AG04449 (cell line): ENCODE measurements around the gene GTF2I.

ENCODE experiments used
- CTCF ChIA-PET: fragments of 350-600 bp; formaldehyde crosslinking; extraction: SDS; loops from one replicate; lab custom pipeline; 2021; ENCODE audit warnings: antibody characterized with exemption; lab: Yijun Ruan, JAX
- POLR2A ChIA-PET: fragments of 400-600, 350-600 bp; formaldehyde crosslinking; extraction: SDS; loops from one replicate; lab custom pipeline; 2020; ENCODE audit warnings: antibody characterized with exemption, inconsistent platforms; lab: Yijun Ruan, JAX
- DNase-seq: peaks from one replicate; pipeline ENCODE4 v3.0.0-alpha.2; 2010; ENCODE audit warnings: low read depth, low spot score
- H3K4me3 ChIP-seq: 2 replicates; pipeline ENCODE4 v1.5.1; 2011; ENCODE audit warnings: low read depth, mild to moderate bottlenecking, control low read depth, low read length
- CTCF ChIP-seq: IDR thresholded peaks from one replicate; pipeline ENCODE4 v1.5.1; 2011; ENCODE audit warnings: mild to moderate bottlenecking, moderate library complexity, low read length, control low read depth, inconsistent platforms; ENCODE audit not compliant: insufficient read depth; ENCODE audit errors: missing control alignments

Gene GTF2I

GRCh38 chr7:74709880-74710671 lies 52.6 kb downstream of the GTF2I start:
- no peak overlapping the region for H3K4me3 ChIP-seq
- no peak for TF ChIP-seq CTCF
- ChIA-PET POLR2A (no interaction called here), CTCF (interaction anchor here (2.1 kb wide), 1 partner anchor 9 kb away, joined by 9 read pairs; no protein-coding TSS in a partner anchor)
- DNase-seq, result no peak

DNA sequence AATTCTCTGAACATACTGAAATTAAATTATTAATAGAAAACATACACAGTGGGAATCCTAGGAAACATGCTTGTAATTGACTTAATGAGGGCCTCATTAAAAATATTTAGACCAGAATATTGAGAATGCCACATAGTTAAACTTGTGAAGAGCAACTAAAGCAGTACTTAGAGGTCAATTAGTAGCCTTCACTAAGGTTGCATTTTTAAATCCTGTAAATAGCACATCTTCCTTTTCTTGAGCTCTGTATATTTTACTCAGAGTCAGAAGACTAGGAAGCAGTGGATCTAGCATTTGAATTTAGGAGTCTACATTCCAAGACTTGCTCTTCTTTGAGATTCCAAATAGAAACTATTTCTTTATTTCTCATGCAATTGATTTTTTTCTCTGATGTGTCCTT lies 56.0 kb downstream of the GTF2I start:
- POLR2A ChIA-PET, result no interaction called here
- no peak for TF ChIP-seq CTCF
- CTCF ChIA-PET, result interaction anchor here (1.0 kb wide), 1 partner anchor 296 kb away, joined by 3 read pairs; no protein-coding TSS in a partner anchor
- H3K4me3 ChIP-seq, result no peak overlapping the region
- DNase-seq, result no peak

DNA sequence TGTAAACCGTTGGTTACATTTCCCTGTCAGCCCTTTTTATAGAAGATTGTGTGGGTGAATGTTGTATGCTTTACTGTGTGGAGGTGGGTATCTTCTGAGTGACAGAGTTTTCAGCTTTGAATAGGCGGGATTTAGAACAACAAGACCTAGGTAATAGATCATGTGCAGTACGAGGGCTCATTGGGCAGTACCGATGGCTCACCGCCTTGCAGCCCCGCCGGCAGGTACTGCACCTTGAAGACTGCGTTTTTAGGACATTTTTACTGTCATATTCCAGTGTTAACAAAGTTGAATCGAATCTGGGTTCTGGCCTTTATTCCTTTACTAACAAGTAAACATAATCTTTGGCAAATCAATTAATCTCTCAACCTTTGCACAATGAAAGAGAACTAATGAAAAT lies 60.4 kb downstream of the GTF2I start:
- CTCF ChIA-PET, result no interaction called here
- no peak overlapping the region for H3K4me3 ChIP-seq
- POLR2A ChIA-PET, result no interaction called here
- no peak for DNase-seq
- no peak for TF ChIP-seq CTCF

DNA sequence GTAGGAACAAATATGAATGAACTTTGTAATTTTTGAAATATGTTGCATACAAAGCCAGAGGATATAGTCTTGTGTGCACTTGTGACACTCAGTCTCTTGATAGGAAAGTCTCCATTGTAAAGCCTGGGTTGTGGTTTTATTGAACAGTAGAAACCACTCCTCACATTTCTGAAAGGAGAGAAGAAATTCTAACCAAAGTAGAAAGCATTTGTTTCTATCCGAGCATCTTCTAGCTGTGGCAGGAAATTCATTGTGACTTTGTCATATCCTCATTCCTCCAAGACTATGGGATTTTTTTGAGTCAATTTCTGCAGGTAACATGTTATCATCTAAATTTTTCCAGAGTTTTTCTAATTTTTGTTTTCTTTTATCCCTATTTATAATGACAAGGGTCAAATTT lies 60.8 kb downstream of the GTF2I start:
- DNase-seq, result no peak
- TF ChIP-seq CTCF, result no peak
- CTCF ChIA-PET, result no interaction called here
- H3K4me3 ChIP-seq, result no peak overlapping the region
- POLR2A ChIA-PET, result no interaction called here

- H3K4me3 ChIP-seq, result no peak overlapping the region
- ChIA-PET POLR2A (no interaction called here), CTCF (no interaction called here)
- TF ChIP-seq CTCF, result no peak
- no peak for DNase-seq
Measured at GRCh38 chr7:74722153-74722552, 64.6 kb downstream of the GTF2I start.

GRCh38 chr7:74725840-74726239 lies 68.3 kb downstream of the GTF2I start:
- no peak overlapping the region for H3K4me3 ChIP-seq
- CTCF ChIA-PET, result interaction anchor here (1.3 kb wide), 1 partner anchor 91 kb away, joined by 3 read pairs; no protein-coding TSS in a partner anchor
- POLR2A ChIA-PET, result no interaction called here
- DNase-seq, result no peak
- TF ChIP-seq CTCF, result no peak
